Epithelial cell of esophagus (primary cell): ENCODE data around the gene COL4A2.

Experiments
- DNase-seq: peaks from one replicate; pipeline ENCODE4 v3.0.0; 2010; ENCODE audit warnings: low read depth
- H3K4me3 ChIP-seq: 2 replicates; pipeline ENCODE4 v1.5.1; 2011; ENCODE audit warnings: mild to moderate bottlenecking, low read length, control low read depth
- TF ChIP-seq, protein P1 (sequence below): IDR thresholded peaks from 2 replicates; pipeline ENCODE4 v1.5.1; 2011; ENCODE audit warnings: low read depth, mild to moderate bottlenecking, low read length, control low read depth, inconsistent platforms; ENCODE audit not compliant: insufficient read depth; ENCODE audit errors: missing control alignments

The COL4A2 gene

DNA sequence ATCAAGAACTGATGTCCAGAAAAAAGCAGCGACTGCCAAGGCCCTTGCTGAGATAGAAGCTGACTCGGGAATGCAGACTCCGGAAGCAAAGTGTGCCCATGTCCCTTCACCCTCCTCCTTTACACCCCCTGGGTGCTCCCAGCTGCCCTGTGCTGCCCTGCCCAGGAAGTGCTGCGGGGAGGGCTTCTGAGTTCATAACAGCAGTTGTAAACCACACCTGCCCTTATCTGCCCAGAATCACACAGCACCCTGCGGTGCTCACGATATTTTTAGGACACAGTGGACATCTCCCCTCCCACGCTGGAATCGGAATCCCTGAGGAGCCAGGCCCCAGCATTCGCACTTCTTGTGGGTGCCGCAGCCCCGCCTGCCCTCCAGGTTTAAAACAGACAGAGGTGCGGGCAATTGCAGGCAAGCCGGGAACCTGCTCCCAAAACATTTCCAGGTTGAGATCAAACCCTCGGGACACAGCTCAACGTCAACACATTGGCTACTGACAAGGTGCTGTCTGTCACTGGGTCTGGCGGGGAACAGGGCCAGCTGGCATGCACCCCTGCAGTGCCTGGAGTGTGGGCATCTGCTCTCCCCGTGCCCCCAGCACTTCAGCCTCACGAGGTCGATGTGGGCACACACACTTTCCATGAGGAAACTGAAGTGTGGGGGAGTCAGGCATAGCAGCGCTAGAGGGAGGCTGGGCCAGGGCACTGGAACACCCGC lies 217.6 kb downstream of the COL4A2 start:
- peak; percentile 15 for DNase-seq
- no peak overlapping the region for H3K4me3 ChIP-seq
- TF ChIP-seq, protein P1, sequence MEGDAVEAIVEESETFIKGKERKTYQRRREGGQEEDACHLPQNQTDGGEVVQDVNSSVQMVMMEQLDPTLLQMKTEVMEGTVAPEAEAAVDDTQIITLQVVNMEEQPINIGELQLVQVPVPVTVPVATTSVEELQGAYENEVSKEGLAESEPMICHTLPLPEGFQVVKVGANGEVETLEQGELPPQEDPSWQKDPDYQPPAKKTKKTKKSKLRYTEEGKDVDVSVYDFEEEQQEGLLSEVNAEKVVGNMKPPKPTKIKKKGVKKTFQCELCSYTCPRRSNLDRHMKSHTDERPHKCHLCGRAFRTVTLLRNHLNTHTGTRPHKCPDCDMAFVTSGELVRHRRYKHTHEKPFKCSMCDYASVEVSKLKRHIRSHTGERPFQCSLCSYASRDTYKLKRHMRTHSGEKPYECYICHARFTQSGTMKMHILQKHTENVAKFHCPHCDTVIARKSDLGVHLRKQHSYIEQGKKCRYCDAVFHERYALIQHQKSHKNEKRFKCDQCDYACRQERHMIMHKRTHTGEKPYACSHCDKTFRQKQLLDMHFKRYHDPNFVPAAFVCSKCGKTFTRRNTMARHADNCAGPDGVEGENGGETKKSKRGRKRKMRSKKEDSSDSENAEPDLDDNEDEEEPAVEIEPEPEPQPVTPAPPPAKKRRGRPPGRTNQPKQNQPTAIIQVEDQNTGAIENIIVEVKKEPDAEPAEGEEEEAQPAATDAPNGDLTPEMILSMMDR = no peak

DNA sequence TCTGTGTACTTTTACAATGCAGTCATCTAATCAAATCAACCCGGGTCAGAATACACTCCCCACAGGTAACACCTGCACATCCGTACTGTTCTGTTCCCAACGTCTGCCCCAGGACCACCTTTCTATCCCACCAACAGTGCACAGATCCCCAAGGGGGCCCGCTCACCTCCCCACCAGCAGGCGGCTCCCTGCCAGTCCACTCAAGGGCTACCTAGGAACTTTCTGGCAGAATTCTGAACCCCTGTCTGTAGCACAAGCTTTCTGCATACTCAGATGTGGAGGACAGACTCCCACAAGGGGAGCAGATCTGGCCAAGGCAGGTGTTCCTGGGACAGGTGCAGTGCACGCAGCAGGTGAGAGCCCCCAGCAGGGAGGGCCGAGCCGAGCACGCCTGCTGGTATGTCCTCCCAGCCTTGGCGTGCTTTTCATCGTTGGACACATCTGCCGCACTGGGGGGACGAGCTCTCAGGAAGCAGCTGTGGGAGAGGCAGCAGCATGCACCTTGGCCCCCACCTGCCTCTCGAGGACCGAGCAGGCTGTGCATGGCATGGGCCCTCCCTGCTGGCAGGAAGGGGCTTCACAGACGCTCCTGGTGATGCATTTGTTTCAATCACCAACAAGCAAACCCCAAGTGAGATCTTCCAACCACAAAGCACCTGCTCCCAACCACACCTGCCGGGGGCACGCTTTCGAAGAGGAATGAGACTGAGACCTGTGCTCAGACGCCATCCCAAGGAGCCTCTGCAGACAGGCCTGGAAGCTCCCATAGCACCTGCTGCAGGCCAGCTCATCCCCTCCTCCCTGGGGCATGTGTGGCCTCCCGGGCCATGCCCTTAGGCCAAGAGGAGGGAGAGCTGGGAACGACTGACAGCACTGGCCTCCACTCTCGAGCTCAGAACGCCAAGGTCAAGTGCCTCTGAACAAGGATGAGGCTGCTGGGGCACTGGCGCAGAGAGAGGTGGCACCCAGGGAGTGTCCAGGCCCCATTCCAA lies 218.5 kb downstream of the COL4A2 start:
- TF ChIP-seq, protein P1 = no peak
- no peak overlapping the region for H3K4me3 ChIP-seq
- DNase-seq = no peak

DNA sequence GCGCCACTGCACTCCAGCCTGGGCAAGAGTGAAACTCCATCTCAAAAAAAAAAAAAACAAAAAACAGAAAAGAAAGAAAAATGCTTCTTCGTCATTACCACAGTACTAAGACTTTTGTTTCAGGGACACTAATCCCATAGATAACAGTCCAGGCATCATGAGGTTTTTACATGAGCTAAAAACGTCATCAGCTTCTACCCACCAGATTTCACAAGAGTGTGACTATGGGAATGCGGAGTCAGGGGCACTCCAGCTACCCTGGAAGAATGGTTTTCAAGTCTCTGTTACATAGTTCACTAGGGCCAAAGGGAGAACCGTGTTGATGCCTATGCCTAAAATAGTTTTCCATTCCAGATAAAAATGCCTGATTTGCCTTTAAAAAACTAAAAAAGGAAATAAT lies 221.3 kb downstream of the COL4A2 start:
- no peak overlapping the region for H3K4me3 ChIP-seq
- DNase-seq = no peak
- TF ChIP-seq, protein P1 = no peak

DNA sequence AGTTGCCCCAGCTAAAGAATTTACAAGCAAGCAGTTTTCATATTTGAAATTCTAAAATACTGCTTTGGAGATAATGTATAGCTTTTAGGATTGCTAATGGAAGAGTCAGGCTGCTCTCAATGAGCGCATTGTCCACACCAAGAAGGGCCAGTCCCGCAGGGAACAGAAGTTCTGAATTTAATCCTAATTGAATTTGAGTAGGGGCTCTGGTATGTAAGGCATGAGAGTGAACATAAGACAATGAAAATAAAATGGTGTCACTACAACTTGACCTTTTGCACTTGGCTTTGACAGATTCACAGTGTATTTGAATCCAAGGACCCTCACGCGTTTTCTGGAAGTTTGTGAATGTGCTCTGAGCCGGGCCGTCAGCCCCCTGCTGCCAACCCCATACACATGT lies 221.8 kb downstream of the COL4A2 start:
- TF ChIP-seq, protein P1 = no peak
- DNase-seq = no peak
- no peak overlapping the region for H3K4me3 ChIP-seq

DNA sequence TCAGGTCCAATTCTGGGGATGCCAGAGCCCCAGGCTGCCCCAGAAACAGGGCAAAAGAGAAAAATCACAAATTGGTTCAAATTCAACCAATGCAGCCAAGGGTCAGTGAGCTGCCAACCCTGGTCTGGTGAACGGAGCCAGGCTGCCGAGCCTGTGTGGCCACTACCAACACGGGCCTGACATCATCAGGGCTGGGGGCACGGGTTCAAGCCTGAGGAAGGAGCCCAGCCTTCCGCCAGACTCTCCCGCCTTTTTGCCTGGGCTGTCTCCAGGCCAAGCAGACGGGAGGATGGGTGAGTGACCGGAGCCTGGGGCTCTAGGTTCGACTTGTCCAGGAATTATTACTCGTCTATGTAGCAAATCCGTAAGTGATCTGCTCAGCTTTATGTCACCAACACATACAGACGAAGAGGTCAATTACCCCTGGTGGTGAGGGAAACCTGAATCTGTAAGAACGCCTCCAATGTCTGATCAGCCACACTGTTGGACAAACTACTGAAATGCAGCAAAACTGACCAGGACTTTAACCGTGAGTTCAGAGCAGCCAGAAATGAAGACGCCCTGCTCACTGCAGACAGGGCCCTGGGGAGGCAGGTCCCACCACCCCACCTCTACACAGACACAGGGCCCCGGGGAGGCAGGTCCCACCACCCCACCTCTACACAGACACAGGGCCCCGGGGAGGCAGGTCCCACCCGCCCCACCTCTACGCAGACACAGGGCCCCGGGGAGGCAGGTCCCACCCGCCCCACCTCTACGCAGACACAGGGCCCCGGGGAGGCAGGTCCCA lies 222.6 kb downstream of the COL4A2 start:
- no peak for DNase-seq
- H3K4me3 ChIP-seq = no peak overlapping the region
- TF ChIP-seq, protein P1 = no peak

DNA sequence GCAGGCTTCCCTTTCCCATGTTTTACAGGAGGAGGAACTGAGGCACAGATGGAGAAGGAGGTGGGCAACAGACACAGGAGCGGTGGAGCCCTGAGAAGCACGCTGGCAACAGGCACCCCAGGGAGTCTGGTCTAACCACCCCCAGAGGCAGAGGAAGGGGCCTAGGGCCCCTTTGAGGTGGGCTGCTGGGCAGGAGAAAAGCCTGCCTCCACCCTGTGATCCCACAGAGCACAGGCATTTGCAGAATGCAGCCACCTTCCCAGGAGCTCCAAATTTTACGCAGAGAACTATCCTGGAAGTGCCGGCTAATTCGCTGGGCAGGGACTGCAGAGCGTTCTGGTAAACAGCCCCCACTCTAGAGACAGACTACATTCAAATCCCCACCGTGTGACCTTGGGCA lies 224.0 kb downstream of the COL4A2 start:
- TF ChIP-seq, protein P1 = no peak
- DNase-seq = no peak
- H3K4me3 ChIP-seq = no peak overlapping the region
